ENCODE results near the gene EXOSC9. TPM values are rescaled to one million over a fixed set of nuclear protein-coding genes. Genes with fewer than 3 reads are reported as not detected.

The EXOSC9 gene
- total RNA-seq, 2 donors from 2014 or later = 10.6 to 14.2 TPM

- 67 to 71% methylated on average over 8 of the region's 8 CpGs for WGBS, 2 donors
- ATAC-seq (no peak), DNase-seq (no peak)
- intact Hi-C loops (cut with DNase I) = no loop called here
- Histone ChIP-seq H3K4me3 (no peak overlapping the region), H3K27ac (no peak overlapping the region), H3K27me3 (no peaks in the 10 kb centered on the region), H3K36me3 (replicated peaks in 1 of 2; ENCODE audit: insufficient read depth in 1 of 2, low read depth in 2 of 2) (no peaks in the 10 kb centered on the region), H3K9me3 (no peaks in the 10 kb centered on the region), H3K4me1 (no peaks in the 10 kb centered on the region)
- TF ChIP-seq CTCF (IDR thresholded peaks at IDR 0.05) (no peak), POLR2A (IDR thresholded peaks at IDR 0.05) (no peak)
Measured at GRCh38 chr4:121778991-121779628, 22.0 kb upstream of the EXOSC9 start.

GRCh38 chr4:121783210-121783609 lies 17.9 kb upstream of the EXOSC9 start:
- TF ChIP-seq POLR2A (IDR thresholded peaks at IDR 0.05) = no peak
- 41 to 48% methylated on average over 1 of the region's 1 CpG for WGBS, 2 donors

GRCh38 chr4:121784401-121784800 lies 16.7 kb upstream of the EXOSC9 start:
- H3K9me3 ChIP-seq = no peaks in the 10 kb centered on the region
- ATAC-seq = no peak
- no peak for DNase-seq
- no peak overlapping the region for H3K4me3 ChIP-seq
- no peaks in the 10 kb centered on the region for H3K36me3 ChIP-seq (replicated peaks in 1 of 2; ENCODE audit: insufficient read depth in 1 of 2, low read depth in 2 of 2)
- H3K27me3 ChIP-seq = no peaks in the 10 kb centered on the region
- WGBS, 2 donors = 35 to 84% methylated on average over 1 of the region's 1 CpG
- no peak overlapping the region for H3K27ac ChIP-seq
- no peaks in the 10 kb centered on the region for H3K4me1 ChIP-seq
- intact Hi-C loops (cut with DNase I) = no loop called here
- TF ChIP-seq CTCF (IDR thresholded peaks at IDR 0.05) = no peak
- no peak for TF ChIP-seq POLR2A (IDR thresholded peaks at IDR 0.05)

More at GRCh38 chr4:121783210-121783609, 17.9 kb upstream of the EXOSC9 start:
- ATAC-seq = no peak
- no peaks in the 10 kb centered on the region for H3K4me1 ChIP-seq
- no peaks in the 10 kb centered on the region for H3K36me3 ChIP-seq (replicated peaks in 1 of 2; ENCODE audit: insufficient read depth in 1 of 2, low read depth in 2 of 2)
- no peak for DNase-seq
- intact Hi-C loops (cut with DNase I) = no loop called here
- no peaks in the 10 kb centered on the region for H3K27me3 ChIP-seq
- no peak overlapping the region for H3K27ac ChIP-seq
- H3K4me3 ChIP-seq = no peak overlapping the region
- no peaks in the 10 kb centered on the region for H3K9me3 ChIP-seq

GRCh38 chr4:121784975-121785374 lies 16.1 kb upstream of the EXOSC9 start:
- 8 to 10% methylated on average over 2 of the region's 2 CpGs for WGBS, 2 donors
- Histone ChIP-seq H3K36me3 (replicated peaks in 1 of 2; ENCODE audit: insufficient read depth in 1 of 2, low read depth in 2 of 2) (no peaks in the 10 kb centered on the region), H3K4me1 (no peaks in the 10 kb centered on the region), H3K27ac (no peak overlapping the region), H3K27me3 (no peaks in the 10 kb centered on the region), H3K9me3 (no peaks in the 10 kb centered on the region), H3K4me3 (no peak overlapping the region)
- no peak for TF ChIP-seq CTCF (IDR thresholded peaks at IDR 0.05)
- no peak for TF ChIP-seq POLR2A (IDR thresholded peaks at IDR 0.05)
- DNase-seq (peak in 2 of 4 donors; percentile 8 to 19), ATAC-seq (peak; percentile 79)
- intact Hi-C loops (cut with DNase I) = no loop called here

GRCh38 chr4:121785479-121785878 lies 15.6 kb upstream of the EXOSC9 start:
- 61 to 62% methylated on average over 4 of the region's 4 CpGs for WGBS, 2 donors
- intact Hi-C loops (cut with DNase I) = no loop called here
- H3K27me3 ChIP-seq = no peaks in the 10 kb centered on the region
- DNase-seq (no peak), ATAC-seq (no peak)
- H3K4me3 ChIP-seq = no peak overlapping the region
- H3K9me3 ChIP-seq = no peaks in the 10 kb centered on the region
- H3K36me3 ChIP-seq (replicated peaks in 1 of 2; ENCODE audit: insufficient read depth in 1 of 2, low read depth in 2 of 2) = no peaks in the 10 kb centered on the region
- H3K27ac ChIP-seq = no peak overlapping the region
- TF ChIP-seq CTCF (IDR thresholded peaks at IDR 0.05) = no peak
- TF ChIP-seq POLR2A (IDR thresholded peaks at IDR 0.05) = no peak
- H3K4me1 ChIP-seq = no peaks in the 10 kb centered on the region
